GM12873 (cell line): ENCODE measurements around the gene PCDHA6.

Source experiments
- TF ChIP-seq, protein P1 (sequence below): IDR thresholded peaks from 2 replicates; pipeline ENCODE4 v1.5.1; 2012; ENCODE audit warnings: low read depth, mild to moderate bottlenecking, moderate library complexity, low read length, control low read depth; ENCODE audit not compliant: insufficient read depth; ENCODE audit errors: missing control alignments

Gene PCDHA6

GRCh38 chr5:140862441-140863295, 34.9 kb downstream of the PCDHA6 start:
- TF ChIP-seq, protein P1, sequence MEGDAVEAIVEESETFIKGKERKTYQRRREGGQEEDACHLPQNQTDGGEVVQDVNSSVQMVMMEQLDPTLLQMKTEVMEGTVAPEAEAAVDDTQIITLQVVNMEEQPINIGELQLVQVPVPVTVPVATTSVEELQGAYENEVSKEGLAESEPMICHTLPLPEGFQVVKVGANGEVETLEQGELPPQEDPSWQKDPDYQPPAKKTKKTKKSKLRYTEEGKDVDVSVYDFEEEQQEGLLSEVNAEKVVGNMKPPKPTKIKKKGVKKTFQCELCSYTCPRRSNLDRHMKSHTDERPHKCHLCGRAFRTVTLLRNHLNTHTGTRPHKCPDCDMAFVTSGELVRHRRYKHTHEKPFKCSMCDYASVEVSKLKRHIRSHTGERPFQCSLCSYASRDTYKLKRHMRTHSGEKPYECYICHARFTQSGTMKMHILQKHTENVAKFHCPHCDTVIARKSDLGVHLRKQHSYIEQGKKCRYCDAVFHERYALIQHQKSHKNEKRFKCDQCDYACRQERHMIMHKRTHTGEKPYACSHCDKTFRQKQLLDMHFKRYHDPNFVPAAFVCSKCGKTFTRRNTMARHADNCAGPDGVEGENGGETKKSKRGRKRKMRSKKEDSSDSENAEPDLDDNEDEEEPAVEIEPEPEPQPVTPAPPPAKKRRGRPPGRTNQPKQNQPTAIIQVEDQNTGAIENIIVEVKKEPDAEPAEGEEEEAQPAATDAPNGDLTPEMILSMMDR = no peak

DNA sequence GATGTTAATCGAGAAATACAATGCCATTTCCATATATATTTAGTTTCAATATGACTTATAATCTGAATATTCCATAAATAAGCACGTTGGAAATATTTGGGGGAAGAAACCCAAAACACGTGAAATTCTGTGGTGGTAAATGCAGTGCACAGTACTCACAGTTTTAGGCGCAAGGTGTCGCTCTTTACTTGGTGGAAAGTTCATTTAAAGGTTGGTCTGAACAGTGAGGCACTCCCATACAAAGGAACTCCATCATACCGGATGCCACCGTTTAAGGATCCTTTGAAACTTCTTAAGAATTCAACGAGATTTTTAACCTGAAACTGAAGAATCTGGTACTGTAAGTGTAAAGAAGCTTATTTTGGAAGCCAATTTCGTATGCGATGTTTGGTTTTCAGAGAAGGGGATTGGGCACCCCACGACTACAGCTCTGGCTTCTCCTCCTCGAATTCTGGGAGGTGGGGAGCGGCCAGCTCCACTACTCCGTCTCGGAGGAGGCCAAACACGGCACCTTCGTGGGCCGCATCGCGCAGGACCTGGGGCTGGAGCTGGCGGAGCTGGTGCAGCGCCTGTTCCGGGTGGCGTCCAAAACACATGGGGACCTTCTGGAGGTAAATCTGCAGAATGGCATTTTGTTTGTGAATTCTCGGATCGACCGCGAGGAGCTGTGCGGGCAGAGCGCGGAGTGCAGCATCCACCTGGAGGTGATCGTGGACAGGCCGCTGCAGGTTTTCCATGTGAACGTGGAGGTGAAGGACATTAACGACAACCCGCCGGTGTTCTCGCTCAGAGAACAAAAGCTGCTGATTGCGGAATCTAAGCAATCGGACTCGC, 41.2 kb downstream of the PCDHA6 start, which contains the start of gene PCDHA11:
Gene PCDHA11 (plus strand): TSS at position 237 of the 834 bp plus-strand sequence. CDS start 147 bp downstream, at position 384.
- TF ChIP-seq, protein P1 = peak; percentile 4

GRCh38 chr5:140869555-140869886, 41.8 kb downstream of the PCDHA6 start:
- TF ChIP-seq, protein P1 = peak; percentile 9

- TF ChIP-seq, protein P1 = no peak
Observed at GRCh38 chr5:140870221-140871201, 42.8 kb downstream of the PCDHA6 start.

DNA sequence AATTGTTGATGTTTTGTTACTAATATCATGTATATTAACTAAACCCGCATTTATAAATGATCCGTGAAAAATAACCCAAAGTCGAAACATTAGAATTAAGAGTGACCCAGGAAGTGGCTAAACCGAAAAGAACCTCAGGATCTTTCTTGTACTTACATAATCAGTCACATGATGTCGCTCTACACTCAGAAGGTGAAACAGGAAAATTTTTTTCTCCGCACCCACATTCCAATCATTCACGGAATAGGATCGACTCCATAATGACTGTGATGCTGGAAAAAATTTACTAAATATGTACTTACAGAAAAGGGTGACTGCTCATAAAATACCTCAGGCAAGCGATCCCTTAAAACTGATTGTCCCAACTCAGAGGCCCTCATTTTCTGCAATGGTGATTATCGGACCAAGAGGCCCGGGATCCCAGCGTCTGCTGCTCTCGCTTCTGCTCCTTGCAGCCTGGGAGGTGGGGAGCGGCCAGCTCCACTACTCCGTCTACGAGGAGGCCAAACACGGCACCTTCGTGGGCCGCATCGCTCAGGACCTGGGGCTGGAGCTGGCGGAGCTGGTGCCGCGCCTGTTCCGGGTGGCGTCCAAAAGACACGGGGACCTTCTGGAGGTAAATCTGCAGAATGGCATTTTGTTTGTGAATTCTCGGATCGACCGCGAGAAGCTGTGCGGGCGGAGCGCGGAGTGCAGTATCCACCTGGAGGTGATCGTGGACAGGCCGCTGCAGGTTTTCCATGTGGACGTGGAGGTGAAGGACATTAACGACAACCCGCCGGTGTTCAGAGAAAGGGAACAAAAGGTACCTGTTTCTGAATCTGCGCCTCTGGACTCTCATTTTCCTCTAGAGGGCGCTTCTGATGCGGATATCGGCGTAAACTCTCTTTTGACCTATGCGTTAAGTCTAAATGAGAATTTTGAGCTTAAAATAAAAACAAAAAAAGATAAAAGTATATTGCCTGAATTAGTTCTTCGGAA, 47.6 kb downstream of the PCDHA6 start, which contains the start of gene PCDHA12:
Gene PCDHA12 (plus strand): TSS at position 224 of the 981 bp plus-strand sequence. CDS start 165 bp downstream, at position 389.
- TF ChIP-seq, protein P1 = no peak

- TF ChIP-seq, protein P1 = no peak
Observed at GRCh38 chr5:140877262-140877581, 49.5 kb downstream of the PCDHA6 start.
